ENCODE data around the gene SLC25A22. TPM values are rescaled to one million over a fixed set of nuclear protein-coding genes. Genes with fewer than 3 reads are reported as not detected.

SLC25A22 gene
- 15.0 TPM for total RNA-seq

DNA sequence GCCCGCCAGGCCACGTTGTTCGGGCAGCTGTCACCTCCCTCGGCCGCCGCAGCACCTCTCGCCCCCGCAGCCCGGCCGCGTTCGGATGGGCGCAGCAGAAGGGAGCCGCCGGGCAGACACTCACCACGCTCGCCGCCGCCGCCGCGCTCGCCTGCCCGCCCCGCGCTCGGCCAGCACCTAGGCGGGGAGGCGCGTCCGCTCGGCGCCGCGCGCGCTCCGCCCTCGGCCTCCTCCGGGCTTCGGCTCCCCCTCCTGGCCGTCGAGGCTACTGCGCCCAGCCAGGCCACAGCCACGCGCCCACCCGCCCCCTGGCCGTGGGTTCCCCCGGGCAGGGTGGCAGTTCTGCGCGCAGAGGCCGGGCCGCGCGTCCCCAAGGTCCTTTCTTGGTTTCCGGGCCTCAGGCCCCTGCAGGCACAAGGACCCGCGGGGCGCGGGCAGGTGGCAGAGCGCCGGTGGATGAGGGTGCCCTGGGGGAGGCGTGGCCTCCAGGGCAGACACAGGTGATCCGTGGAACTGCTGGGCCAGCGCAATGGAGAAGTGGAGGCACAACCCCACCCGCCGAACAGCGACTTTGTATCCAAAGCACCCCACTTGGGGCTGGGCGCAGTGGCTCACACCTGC, at the start of gene SLC25A22:
Gene SLC25A22, minus strand, starts transcription at position 189 of the 621 bp plus-strand sequence. CDS start 3,275 bp downstream, outside the sequence.
- DNase-seq, result peak; percentile 73

DNA sequence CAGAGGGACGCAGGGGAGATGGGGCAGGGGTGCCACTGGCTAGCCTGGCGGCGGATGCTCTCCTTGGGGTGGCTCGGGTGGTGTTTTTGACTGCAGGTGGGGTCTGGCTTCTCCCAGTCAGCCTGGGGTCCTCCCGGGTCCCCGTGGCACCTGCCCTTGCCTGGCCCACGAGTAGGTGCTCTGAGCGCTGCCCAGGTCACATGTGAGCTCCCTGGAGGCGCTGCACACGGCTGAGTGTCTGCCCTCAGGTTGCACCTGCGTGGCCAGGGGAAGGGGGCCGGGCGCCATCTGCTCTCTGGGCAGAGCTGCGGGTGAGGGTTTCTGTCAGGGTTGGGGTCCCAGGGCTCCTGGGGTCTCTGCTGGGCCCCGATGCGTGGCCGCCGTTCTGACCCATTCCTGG, 49.8 kb upstream of the SLC25A22 start:
- no peak for DNase-seq

DNA sequence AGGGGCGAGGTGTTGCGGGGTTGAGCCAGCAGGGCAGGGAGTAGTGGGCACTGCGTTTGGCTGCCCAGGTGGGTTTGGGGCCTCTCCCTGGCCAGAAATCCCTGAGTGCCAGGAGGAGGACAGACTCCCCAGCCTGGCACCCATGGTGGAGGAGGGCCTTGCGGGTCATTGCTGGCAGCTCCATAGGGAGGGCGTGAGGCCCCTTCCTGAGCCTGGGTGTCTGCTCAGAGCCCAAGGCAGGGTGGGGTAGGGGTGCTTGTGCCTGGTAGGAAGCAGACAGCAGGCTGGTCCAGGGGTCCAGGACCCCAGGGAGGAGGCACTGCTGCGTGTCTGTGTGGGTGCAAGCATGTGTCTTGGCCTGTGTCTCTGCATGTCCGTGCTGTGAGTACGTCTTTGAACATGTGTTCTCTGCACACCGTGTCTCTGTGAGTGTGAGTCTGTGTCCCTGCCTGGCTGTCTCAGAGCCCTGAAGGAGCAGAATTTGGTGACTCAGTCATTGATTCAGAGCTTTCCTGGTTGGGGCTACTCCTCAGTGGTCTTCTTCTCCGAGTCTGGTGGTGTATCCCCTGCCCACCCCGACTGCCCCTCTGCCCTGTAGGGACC, 48.5 kb upstream of the SLC25A22 start:
- no peak for DNase-seq

DNA sequence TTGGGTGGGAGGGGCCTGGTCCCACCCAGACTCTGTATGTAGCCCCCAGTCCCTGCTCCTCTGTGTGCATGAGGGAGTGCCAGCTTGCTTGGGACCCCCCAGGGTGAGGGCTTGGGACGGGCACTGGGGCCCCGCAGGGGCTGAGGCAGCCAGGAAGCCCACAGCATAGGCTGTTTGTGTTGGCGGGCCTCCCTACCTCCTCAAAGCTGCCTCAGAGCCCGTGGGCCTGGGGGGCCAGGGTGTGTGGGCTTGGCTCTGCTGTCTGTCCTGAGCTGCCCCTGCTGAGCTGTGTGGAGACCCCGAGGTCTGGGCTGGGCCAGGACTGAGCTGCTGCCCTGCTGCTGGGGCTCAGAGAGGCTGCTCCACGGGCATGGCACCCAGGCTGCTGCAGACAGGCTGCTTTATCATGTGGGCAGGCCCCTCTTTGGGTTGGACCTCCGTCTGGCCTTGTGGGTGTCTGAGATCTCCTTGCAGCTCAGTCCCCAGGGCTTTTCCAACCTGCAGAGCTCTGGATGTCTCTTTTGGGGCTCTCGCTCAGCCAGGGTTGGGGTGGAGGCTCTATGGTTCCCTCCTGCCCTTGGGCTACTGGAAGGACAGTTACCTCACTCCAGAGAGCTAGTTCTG, 47.9 kb upstream of the SLC25A22 start:
- DNase-seq, result no peak

DNA sequence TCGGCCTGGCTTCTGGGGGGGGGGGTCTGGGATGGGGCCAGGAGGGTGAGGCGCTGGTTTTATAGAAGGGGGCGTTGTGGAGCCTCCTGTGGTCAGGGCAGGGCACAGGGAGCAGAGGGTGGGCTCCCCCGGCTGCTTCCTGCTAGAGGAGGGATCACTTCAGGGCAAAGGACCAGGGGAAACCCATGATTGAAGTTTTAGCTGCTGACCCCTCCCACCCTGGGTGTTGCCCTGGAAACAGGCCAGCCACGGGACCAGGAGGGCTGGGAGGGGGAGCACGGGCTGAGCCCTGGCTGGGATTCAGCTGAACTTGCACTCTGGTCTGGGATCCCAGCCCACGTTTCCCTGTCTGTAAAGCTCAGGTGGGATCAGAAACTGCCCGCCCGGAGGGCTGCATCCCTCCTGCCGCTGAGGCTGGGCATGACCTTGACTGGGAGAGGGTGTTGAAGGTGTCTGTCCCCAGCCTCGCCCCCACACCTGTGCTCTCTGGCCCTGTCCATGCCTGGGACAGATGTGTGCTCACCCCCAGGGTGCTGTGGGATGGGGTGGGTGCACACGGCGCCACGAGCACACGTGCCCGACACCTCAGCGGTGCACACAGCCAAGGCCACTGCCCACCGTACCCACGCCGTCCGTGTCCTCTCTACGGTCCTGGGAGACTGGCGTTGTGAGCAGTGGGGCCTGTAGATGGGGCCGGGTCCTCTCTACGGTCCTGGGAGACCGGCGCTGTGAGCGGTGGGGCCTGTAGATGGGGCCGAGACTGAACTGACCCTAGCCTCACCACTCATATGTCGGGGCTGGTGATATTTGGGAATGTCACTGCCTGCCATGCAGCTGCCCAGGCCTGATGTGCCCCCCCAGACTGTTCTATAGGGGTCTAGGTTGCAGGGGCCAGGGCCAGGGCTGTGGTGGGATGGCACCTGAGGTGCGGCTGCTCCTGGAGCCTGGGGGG, 46.9 kb upstream of the SLC25A22 start:
- DNase-seq, result no peak

DNA sequence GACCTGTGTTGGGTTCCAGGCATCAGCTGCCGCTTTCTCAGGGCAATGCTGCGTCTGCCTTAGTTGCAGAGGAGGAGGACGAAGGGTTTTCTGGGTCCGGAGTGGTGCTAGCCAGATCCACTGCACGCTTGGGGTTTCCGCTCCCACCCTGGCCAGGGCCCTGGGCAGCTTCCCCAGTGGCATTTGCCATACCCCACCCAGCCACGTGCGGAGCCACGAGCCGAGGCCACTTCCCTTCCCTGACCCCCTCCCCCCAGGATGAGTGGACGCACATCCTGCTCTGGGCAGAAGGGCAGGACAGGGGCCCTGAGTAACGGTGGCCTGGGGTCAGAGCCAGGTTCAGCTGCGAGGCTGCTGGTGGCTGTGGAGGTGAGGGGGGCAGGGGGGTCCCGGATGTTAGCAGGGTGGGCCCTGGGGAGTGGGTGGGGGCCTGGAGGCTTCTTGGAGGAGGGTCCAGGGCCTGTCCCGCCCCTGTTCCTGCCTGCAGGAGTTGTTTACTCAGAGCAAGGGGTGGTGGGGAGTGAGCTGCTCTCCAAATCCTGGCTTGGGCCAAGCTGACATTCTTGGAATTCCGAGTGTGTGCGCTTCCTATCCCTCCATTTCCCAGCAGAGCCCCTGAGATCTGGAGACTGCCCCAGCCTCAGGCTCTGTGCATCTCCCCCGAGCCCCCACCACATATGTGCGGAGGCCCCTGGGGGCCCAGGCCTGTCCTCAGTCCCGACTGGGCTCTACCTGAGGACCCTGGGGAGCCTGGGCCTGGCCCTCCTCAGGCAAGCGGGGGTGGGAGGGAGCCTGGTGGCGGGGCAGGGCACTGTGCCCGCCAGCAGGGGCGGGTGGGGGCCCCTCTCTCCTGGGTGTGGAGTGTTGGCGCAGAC, 46.0 kb upstream of the SLC25A22 start:
- DNase-seq, result no peak

DNA sequence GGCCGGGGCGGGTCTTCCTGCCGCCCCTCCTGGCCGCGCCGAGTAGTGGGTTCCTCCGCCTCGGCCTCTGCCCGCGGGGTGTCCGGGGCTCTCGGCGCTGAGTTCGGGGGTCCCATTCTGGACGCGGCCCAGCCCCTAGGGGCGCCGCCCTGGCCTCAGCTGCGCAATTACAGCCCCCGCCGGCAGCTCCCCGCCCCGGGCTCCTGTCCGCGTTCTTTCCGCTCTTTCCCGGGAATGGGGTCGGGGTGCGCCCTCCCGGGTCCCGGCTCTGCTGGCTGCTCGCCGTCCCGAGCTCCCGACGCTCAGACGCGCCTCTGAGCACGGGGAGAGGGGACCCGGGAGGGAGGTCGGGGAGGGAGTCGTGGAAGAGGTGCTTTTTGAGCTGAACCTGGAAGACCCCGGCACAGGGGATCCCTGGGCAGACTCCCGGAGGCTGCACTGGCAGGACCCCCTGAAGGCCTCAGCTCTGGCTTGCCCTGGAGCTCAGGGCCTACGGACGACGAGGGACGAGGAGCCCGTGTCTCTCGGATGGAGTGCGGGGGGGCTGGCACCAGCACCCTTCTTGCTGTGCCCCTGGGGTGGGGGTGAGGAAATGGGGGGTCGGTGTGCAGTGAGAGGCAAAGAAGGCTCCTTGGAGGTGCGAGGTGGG, 45.1 kb upstream of the SLC25A22 start:
- no peak for DNase-seq

DNA sequence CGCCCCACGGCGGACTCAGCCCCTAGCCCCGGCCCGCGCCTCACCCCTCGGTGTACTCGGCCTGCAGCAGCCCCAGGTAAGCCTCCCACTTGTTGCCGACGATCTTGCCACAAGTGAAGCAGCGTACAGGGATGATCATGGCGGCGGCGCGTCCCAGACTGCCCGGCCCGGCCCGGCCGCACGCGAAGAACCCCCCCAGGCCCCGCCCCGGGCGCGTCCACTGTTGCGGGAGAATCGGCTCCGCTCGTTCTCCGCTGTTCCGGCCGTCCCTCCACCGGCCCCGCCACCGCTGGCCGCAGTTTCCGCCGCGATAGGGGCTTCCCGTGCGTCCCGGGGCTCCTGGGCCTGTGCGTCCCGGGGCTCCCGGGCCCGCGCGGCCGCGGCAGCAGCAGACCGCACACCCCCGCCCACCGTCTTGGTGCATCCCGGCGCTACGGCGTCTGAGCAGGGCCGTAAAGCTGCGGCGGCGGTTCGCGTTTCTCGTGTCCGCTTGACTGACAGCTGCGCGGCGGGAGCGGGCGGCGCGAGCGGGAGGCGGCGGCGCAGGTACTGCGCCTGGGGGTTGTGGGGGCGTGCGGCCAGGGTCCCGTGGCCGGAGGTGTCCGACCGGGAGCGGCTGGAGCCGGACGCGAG, 44.4 kb upstream of the SLC25A22 start, which contains the start of the genes POLR2L and TSPAN4:
Gene POLR2L, minus strand, starts transcription at position 160 of the 633 bp plus-strand sequence. Its CDS starts 21 bp downstream, at position 139.
Gene TSPAN4, plus strand, starts transcription at position 483 of the 633 bp plus-strand sequence. CDS start 7,453 bp downstream, outside the sequence.
- peak; percentile 85 for DNase-seq

DNA sequence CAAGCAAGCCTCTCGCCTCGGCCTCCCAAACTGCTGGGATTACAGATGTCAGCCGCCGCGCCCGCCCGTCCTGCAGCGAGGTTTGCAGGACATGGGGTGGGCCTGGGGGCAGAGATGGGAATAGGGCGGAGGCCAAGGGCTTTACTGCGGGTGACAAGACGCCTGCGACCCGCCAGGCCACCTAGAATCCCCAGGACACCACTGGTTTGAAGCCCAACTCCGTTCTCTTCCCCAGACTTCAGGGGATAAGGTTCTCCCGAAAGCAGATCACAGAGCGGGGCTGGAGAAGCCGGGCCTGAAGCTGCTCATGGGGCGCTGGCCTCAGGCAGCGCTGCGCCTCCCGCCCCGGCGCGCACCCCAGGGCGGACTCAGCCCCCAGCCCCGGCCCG, 43.9 kb upstream of the SLC25A22 start:
- no peak for DNase-seq

DNA sequence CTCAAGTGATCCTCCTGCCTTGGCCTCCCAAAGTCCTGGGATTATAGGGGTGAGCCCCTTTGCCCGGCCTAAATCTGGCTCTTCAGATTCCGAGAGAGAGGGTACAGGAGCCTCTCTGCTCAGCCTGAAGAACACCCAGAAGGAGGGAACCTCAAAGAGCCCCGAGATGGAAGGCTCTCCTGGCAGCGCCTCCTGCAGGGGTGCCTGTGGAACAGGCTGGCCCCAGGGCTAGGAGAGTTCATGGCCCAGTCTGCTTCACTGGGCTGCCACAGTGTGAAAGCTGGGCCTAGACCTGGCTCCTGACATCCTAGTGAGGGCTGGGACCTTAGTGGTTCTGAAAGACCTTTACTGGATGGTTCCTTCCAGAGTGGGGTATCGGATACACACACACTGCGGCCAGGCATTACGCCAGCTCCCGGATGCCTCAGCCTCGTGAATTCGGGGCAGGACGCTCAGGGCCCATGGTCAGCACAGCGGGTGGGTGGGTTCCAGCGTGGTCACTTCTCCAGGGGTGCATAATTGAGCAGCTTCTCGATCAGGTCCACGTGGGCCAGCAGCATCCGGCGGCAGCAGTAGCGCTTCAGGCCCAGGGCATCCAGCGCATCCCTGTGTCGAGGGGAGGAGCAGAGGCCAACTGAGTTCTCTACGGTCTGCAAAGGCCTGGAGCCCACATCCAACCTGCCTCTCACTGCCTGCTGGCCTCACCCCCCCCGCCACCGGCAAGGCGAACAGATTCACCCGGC, 42.0 kb upstream of the SLC25A22 start:
- no peak for DNase-seq

DNA sequence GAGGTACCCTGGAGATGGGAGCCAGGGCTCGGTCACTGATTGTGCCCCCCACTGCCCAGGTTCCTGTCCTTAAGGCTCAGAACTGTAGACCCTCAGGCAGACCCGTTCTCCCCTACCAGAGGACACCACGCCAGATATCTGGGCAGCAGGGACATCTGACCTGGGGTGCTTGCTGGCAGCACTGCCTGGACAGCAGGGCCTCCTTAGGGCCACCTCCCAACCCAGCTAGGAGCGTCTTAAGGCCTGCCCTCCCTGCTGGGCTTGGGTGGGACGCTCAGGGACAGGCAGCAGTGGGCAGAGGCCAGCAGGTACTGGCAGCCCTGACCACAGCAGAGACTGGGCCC, 41.2 kb upstream of the SLC25A22 start:
- no peak for DNase-seq

DNA sequence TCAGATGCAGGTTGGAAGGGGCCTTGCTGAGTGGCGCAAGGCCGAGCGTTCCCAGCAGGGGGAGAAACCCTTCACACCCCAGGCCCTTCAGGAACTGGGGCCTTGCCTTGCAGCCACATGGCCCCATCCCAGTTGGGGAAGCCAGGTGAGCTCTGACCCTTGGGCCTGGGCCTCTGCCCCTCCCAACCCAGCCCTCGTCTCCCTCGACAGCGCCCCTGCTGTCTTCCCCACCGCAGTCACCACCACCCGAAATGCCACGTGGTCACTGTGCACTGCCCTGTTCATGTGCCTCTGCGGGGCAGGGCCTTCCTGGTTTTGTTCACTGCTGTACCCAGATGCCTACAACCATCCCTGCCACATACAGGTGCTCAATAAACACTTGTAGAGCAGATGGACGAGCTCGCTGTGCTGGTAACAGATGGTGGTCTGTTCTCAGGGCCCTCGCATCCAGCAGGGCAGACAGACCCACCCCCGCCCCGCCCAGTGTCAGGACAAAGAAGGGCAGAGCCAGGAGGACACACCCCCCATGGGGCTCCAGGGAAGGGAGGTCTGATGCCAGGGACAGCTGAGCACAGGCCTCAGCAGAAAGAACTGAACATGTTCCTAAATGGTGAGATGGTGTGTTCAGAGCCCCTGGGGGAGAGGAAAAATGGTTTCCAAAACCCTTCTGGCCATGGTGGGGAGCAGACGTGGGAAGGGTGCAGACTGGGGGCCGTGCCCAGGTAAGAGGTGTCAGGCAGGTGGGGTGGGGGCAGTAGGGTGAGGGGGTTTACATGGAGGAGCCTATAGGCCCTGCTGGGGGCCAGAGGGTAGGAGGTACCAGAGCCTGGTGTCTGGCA, 40.6 kb upstream of the SLC25A22 start:
- DNase-seq, result no peak

DNA sequence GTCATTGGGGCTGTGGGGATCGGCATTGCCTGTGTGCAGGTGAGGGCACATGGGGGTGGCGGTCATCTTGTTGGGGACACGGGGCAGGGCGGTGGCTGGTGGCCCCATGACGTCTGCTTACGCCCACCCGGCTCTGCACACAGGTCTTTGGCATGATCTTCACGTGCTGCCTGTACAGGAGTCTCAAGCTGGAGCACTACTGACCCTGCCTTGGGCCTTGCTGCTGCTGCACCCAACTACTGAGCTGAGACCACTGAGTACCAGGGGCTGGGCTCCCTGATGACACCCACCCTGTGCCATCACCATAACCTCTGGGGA, 39.9 kb upstream of the SLC25A22 start:
- no peak for DNase-seq

DNA sequence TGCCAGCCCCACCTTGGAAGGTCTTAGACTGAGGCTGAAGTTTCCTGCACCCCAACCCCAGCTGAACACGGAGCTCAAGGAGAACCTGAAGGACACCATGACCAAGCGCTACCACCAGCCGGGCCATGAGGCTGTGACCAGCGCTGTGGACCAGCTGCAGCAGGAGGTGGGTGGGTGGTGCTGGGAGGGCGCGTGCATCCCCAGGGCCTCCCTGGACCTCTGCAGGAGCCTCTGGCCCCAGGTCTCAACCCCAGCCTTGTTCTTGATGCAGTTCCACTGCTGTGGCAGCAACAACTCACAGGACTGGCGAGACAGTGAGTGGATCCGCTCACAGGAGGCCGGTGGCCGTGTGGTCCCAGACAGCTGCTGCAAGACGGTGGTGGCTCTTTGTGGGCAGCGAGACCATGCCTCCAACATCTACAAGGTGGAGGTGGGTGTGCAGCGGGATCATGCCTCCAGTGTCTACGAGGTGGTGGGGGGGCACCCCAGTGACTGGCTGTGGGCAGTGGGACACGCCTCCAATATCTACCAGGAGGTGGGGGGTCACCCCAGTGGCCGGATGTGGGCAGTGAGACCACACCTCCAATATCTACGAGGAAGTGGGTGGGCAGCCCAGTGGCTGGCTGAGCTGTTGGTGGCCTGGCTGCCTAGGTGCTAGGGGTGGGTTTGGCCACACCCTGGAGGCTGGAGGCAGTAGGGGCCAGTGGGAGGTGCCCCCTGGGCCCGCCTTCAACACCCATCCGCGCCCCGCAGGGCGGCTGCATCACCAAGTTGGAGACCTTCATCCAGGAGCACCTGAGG, 39.3 kb upstream of the SLC25A22 start:
- DNase-seq, result no peak

DNA sequence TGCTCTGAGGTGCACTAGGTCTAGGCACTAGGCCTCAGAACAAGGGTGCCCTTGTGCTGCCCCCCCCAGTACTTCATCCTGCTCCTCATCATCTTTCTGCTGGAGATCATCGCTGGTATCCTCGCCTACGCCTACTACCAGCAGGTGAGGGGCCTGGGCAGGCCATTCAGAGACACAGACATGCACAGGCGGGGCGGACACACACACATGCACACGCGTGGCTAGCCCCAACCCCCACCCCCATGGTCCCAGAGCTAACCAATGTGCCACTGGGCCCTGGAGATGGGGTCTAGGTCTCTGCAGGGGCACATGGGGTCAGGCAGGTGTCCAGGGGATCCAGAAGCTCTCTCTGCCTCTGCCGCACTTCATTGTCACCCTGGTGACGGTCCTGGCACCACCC, 38.6 kb upstream of the SLC25A22 start:
- DNase-seq, result no peak

DNA sequence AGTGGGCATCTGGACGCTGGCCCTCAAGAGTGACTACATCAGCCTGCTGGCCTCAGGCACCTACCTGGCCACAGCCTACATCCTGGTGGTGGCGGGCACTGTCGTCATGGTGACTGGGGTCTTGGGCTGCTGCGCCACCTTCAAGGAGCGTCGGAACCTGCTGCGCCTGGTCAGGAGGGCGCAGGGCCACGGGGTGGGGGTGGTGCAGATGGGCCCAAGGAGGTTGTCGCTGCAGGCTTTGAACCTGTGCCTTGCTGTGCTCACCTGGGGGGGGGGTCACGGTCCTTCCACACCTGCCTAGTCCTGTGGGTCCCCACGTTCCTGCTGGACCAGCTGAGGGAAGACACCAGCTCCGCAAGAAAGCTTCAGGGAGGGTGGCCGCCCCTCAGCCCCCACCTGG, 38.2 kb upstream of the SLC25A22 start:
- no peak for DNase-seq

DNA sequence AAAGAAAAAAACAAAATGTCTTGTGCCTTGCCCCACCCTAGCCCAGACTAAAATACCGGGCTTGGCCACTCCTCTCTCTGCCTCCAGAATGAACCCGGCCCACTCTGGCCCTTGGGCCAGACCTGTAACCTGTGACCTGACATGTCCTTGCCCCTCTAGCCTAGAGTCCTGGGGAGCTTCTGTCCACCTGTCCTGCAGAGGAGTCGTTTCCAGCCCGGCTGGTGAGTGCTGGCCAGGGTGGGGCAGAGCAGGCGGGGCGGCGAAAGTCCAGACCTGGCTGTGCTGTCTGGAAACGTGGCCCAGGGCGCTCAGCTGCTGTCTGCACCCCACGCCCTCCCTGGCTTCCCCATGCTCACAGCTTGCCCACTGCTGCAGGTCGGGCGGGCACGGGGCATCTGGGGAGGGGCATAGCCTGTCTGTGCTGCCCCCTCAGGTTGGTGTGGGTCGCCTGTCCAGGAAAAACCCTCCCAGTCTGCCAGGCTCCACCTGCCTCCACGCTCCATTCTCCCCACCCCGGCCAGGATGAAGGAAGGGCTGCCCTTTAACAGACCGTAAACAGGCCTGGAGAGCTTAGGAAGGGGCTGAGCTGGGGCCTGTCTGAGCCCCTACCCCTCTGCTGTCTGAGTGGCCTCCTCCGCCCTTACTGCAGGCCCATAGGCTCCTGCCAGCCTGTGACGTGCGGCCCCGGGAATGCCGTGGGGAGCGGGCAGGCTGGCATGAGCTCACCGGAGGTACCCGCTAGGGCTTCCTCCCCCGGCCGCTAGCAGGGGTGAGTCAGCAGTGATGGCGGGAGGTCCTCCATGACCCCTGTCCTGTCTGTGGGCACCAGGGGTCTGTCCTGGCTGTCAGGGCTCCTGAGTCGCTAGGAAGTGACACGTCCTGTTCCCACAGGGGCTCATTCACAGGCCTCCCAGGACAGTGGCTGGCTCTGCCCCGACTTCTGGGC, 36.6 kb upstream of the SLC25A22 start:
- DNase-seq, result no peak

All from occipital lobe (tissue), 2 donors.